ENCODE results near the gene C1QTNF6. TPM values are rescaled to one million over a fixed set of nuclear protein-coding genes. Genes with fewer than 3 reads are reported as not detected.
A peak's percentile ranks its signal among the peaks of the same experiment; 100 is the strongest.

C1QTNF6 gene
- polyA plus RNA-seq, 1 donor (not counting 4 experiments of a cell fraction or from before 2014, with no cell fraction given): 17.1 TPM

DNA sequence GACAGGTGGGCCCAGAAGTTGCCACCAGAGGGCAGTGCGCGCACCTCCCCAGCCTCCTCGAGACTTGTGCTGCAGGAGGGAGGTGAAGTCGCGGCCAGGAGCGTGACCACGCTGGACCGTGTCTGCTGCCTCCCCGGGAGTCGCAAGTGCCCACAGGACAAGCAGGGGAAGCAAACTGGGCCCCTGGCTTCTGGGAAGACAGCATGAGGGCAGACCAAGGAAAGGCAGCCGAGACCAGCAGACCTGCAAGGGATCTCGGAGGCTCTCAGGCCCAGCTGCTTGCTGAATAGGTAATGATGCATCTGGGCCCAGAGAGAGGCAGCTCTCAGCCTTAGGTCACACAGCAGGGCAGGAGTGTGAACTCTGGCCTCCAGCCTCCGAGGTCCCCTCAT is 21.4 kb downstream of the C1QTNF6 start:
- H3K4me3 ChIP-seq (ENCODE audit: control insufficient read depth in 2 of 3, extremely low read depth in 1 of 3, insufficient read depth in 2 of 3, low read depth in 1 of 3, low read length in 3 of 3): no peak overlapping the region
- H3K27me3 ChIP-seq (ENCODE audit: control insufficient read depth, extremely low read depth, insufficient read depth, low read length): no peaks in the 10 kb centered on the region
- dilution Hi-C loops (cut with MboI; ENCODE audit: extremely low pct_ligation_motif_present, low sequenced_read_pairs): no loop called here
- FAIRE-seq (peak; percentile 83), DNase-seq (ENCODE audit: low read depth, low spot score) (no peak)
- peaks cover 2% of the 10 kb centered on the region for H3K4me1 ChIP-seq (ENCODE audit: control insufficient read depth, extremely low read depth, insufficient read depth, low read length)
- H3K36me3 ChIP-seq (ENCODE audit: control insufficient read depth in 2 of 2, extremely low read depth in 1 of 2, insufficient read depth in 2 of 2, low read length in 2 of 2): no peaks in the 10 kb centered on the region
- no peaks in the 10 kb centered on the region for H4K20me1 ChIP-seq (ENCODE audit: control insufficient read depth, extremely low read depth, insufficient read depth, low read length)
- peak overlapping the region; percentile 26 for H3K4me2 ChIP-seq (ENCODE audit: control insufficient read depth, extremely low read depth, insufficient read depth, low read depth, low read length)
- H2AFZ ChIP-seq (ENCODE audit: control insufficient read depth, low read length): peak overlapping the region; percentile 47
- no peak overlapping the region for H3K9ac ChIP-seq (ENCODE audit: control insufficient read depth, extremely low read depth, insufficient read depth, low read length)
- H3K27ac ChIP-seq (ENCODE audit: control insufficient read depth, insufficient read depth, low read length): no peak overlapping the region
- H3K9me3 ChIP-seq (ENCODE audit: control insufficient read depth, low read depth, low read length): no peaks in the 10 kb centered on the region
- H3K79me2 ChIP-seq (ENCODE audit: control insufficient read depth, insufficient read depth, low read length): no peaks in the 10 kb centered on the region
- TF ChIP-seq, protein P1, sequence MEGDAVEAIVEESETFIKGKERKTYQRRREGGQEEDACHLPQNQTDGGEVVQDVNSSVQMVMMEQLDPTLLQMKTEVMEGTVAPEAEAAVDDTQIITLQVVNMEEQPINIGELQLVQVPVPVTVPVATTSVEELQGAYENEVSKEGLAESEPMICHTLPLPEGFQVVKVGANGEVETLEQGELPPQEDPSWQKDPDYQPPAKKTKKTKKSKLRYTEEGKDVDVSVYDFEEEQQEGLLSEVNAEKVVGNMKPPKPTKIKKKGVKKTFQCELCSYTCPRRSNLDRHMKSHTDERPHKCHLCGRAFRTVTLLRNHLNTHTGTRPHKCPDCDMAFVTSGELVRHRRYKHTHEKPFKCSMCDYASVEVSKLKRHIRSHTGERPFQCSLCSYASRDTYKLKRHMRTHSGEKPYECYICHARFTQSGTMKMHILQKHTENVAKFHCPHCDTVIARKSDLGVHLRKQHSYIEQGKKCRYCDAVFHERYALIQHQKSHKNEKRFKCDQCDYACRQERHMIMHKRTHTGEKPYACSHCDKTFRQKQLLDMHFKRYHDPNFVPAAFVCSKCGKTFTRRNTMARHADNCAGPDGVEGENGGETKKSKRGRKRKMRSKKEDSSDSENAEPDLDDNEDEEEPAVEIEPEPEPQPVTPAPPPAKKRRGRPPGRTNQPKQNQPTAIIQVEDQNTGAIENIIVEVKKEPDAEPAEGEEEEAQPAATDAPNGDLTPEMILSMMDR (optimal IDR thresholded peaks at IDR 0.05 in 1 of 3, IDR thresholded peaks at IDR 0.05 in 1 of 3, conservative IDR thresholded peaks at IDR 0.05 in 1 of 3; ENCODE audit: extremely low read depth in 1 of 3, insufficient read depth in 2 of 3, low read length in 3 of 3): peak; percentile 89 to 97 (median 96)
- TF ChIP-seq EZH2 (IDR thresholded peaks at IDR 0.05; ENCODE audit: low read length): no peak
- no peaks in the 10 kb centered on the region for H3K9me1 ChIP-seq (ENCODE audit: control insufficient read depth, extremely low read depth, insufficient read depth, low read length)

DNA sequence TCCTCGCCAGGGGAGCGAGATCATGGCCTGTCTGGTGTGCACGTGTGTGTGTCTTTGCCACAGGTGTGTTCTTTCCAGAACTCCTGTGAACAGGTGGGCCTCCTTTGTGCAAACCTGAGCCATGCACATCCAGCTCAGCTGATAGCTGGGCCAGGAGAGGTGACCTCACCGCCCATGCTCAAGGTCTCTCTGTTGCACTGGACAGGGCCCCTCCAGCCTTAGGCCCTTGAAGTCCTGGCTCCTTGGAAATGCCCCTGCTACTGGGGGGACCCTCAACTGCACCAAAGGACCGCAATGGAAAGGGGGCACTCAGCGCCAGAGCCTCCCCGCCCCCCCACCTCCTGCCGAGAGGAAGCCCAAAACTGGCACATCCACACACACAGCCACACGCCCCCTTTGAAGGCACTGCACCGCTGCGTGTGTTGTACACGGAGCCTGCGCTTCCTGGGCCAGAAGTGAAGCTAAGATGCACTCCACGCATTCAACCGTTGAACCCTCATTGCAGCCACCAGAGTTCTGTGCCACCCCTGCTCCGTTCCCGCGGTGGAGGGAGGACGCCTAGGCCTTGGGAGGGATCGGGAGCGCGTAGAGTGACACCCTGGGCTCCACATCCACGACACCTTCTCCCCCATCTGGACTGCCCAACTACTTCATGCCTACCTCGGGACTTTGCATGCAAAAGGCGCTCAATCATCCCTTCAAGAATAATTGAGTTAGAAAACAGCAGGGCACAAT is 21.9 kb downstream of the C1QTNF6 start:
- Histone ChIP-seq H2AFZ (ENCODE audit: control insufficient read depth, low read length) (no peak overlapping the region), H3K4me1 (ENCODE audit: control insufficient read depth, extremely low read depth, insufficient read depth, low read length) (peaks cover 2% of the 10 kb centered on the region), H3K27ac (ENCODE audit: control insufficient read depth, insufficient read depth, low read length) (no peak overlapping the region), H3K4me3 (ENCODE audit: control insufficient read depth in 2 of 3, extremely low read depth in 1 of 3, insufficient read depth in 2 of 3, low read depth in 1 of 3, low read length in 3 of 3) (no peak overlapping the region), H4K20me1 (ENCODE audit: control insufficient read depth, extremely low read depth, insufficient read depth, low read length) (no peaks in the 10 kb centered on the region), H3K27me3 (ENCODE audit: control insufficient read depth, extremely low read depth, insufficient read depth, low read length) (no peaks in the 10 kb centered on the region), H3K36me3 (ENCODE audit: control insufficient read depth in 2 of 2, extremely low read depth in 1 of 2, insufficient read depth in 2 of 2, low read length in 2 of 2) (no peaks in the 10 kb centered on the region), H3K9me1 (ENCODE audit: control insufficient read depth, extremely low read depth, insufficient read depth, low read length) (no peaks in the 10 kb centered on the region), H3K79me2 (ENCODE audit: control insufficient read depth, insufficient read depth, low read length) (no peaks in the 10 kb centered on the region), H3K4me2 (ENCODE audit: control insufficient read depth, extremely low read depth, insufficient read depth, low read depth, low read length) (no peak overlapping the region), H3K9me3 (ENCODE audit: control insufficient read depth, low read depth, low read length) (no peaks in the 10 kb centered on the region), H3K9ac (ENCODE audit: control insufficient read depth, extremely low read depth, insufficient read depth, low read length) (no peak overlapping the region)
- DNase-seq (ENCODE audit: low read depth, low spot score) (no peak), FAIRE-seq (no peak)
- TF ChIP-seq, protein P1 (optimal IDR thresholded peaks at IDR 0.05 in 1 of 3, IDR thresholded peaks at IDR 0.05 in 1 of 3, conservative IDR thresholded peaks at IDR 0.05 in 1 of 3; ENCODE audit: extremely low read depth in 1 of 3, insufficient read depth in 2 of 3, low read length in 3 of 3): no peak
- no peak for TF ChIP-seq EZH2 (IDR thresholded peaks at IDR 0.05; ENCODE audit: low read length)
- dilution Hi-C loops (cut with MboI; ENCODE audit: extremely low pct_ligation_motif_present, low sequenced_read_pairs): no loop called here

All from keratinocyte (primary cell).